Neural progenitor cell (in vitro differentiated cells): Measurements from ENCODE around the gene IRF7. TPM values are rescaled to one million over a fixed set of nuclear protein-coding genes. Genes with fewer than 3 reads are reported as not detected.

Source experiments
- DNase-seq: peaks from one replicate; pipeline ENCODE4 v3.0.0-alpha.2; 2016; ENCODE audit warnings: low spot score
- H2AFZ ChIP-seq: fragments of 200-600 bp; sonication (generic); replicated peaks from 2 replicates; pipeline ENCODE4 v1.6.1; 2016; ENCODE audit warnings: antibody characterized with exemption
- H3F3A ChIP-seq: fragments of 200-600 bp; sonication (generic); 2 replicates; pipeline ENCODE4 v1.6.1; 2016; ENCODE audit warnings: antibody characterized with exemption, low read depth
- H3K27ac ChIP-seq: fragments of 200-600 bp; sonication (generic); 2 replicates; pipeline ENCODE4 v1.5.1; 2016; ENCODE audit warnings: mild to moderate bottlenecking
- H3K27me3 ChIP-seq: fragments of 200-600 bp; sonication (generic); 2 replicates; pipeline ENCODE4 v1.6.1; 2016; ENCODE audit warnings: mild to moderate bottlenecking, moderate library complexity
- H3K36me3 ChIP-seq: fragments of 200-600 bp; sonication (generic); 2 replicates; pipeline ENCODE4 v1.5.1; 2016
- H3K4me1 ChIP-seq: fragments of 200-600 bp; sonication (generic); 2 replicates; pipeline ENCODE4 v1.6.1; 2016; ENCODE audit warnings: mixed run types
- H3K4me2 ChIP-seq: fragments of 200-600 bp; sonication (generic); 2 replicates; pipeline ENCODE4 v1.6.1; 2016
- H3K4me3 ChIP-seq: fragments of 200-600 bp; sonication (generic); 2 replicates; pipeline ENCODE4 v1.5.1; 2016
- H3K79me2 ChIP-seq: fragments of 200-600 bp; sonication (generic); 2 replicates; pipeline ENCODE4 v1.6.1; 2016; ENCODE audit warnings: low read depth
- H3K9ac ChIP-seq: fragments of 200-600 bp; sonication (generic); 2 replicates; pipeline ENCODE4 v1.6.1; 2016
- H3K9me3 ChIP-seq: fragments of 200-600 bp; sonication (generic); 2 replicates; pipeline ENCODE4 v1.5.1; 2016; ENCODE audit warnings: low read depth
- H4K20me1 ChIP-seq: fragments of 200-600 bp; sonication (generic); 2 replicates; pipeline ENCODE4 v1.6.1; 2016; ENCODE audit warnings: low read depth
- H3K27ac Mint-ChIP-seq: 3 replicates; pipeline ENCODE4 v1.8.0; 2021; ENCODE audit warnings: mixed read lengths
- H3K27me3 Mint-ChIP-seq: 2 replicates; pipeline ENCODE4 v1.8.0; 2022; ENCODE audit warnings: low read depth, mild to moderate bottlenecking, inconsistent platforms, moderate library complexity, mixed read lengths; ENCODE audit not compliant: insufficient read depth
- H3K36me3 Mint-ChIP-seq: 3 replicates; pipeline ENCODE4 v1.8.0; 2021; ENCODE audit warnings: mixed read lengths
- H3K4me1 Mint-ChIP-seq: 3 replicates; pipeline ENCODE4 v1.8.0; 2021; ENCODE audit warnings: mixed read lengths
- H3K4me3 Mint-ChIP-seq: 3 replicates; pipeline ENCODE4 v1.8.0; 2021; ENCODE audit warnings: mild to moderate bottlenecking, moderate library complexity, mixed read lengths
- H3K9me3 Mint-ChIP-seq: 3 replicates; pipeline ENCODE4 v1.8.0; 2020; ENCODE audit warnings: mixed read lengths
- EZH2 ChIP-seq: fragments of 200-600 bp; sonication (generic); IDR thresholded peaks from 2 replicates; pipeline ENCODE4 v1.6.1; 2017; ENCODE audit warnings: antibody characterized with exemption, mild to moderate bottlenecking, moderate library complexity
- EZH2phosphoT487 ChIP-seq: fragments of 200-600 bp; sonication (generic); IDR thresholded peaks from 2 replicates; pipeline ENCODE4 v1.6.1; 2017; ENCODE audit warnings: antibody characterized with exemption
- total RNA-seq: library from RNA; depleted of rRNA; stranded (reverse); fragments of >200 nt; gene quantifications from 2 replicates; pipeline ENCODE4 v1.2.3, GENCODE V29; 2015; ENCODE audit warnings: low replicate concordance
- TF ChIP-seq, protein P1 (sequence below): fragments of 200-600 bp; sonication (generic); IDR thresholded peaks from 2 replicates; pipeline ENCODE4 v1.5.1; 2017; ENCODE audit warnings: antibody characterized with exemption, mild to moderate bottlenecking

IRF7 gene
- total RNA-seq, 1 donor from 2014 or later = 4.3 TPM

DNA sequence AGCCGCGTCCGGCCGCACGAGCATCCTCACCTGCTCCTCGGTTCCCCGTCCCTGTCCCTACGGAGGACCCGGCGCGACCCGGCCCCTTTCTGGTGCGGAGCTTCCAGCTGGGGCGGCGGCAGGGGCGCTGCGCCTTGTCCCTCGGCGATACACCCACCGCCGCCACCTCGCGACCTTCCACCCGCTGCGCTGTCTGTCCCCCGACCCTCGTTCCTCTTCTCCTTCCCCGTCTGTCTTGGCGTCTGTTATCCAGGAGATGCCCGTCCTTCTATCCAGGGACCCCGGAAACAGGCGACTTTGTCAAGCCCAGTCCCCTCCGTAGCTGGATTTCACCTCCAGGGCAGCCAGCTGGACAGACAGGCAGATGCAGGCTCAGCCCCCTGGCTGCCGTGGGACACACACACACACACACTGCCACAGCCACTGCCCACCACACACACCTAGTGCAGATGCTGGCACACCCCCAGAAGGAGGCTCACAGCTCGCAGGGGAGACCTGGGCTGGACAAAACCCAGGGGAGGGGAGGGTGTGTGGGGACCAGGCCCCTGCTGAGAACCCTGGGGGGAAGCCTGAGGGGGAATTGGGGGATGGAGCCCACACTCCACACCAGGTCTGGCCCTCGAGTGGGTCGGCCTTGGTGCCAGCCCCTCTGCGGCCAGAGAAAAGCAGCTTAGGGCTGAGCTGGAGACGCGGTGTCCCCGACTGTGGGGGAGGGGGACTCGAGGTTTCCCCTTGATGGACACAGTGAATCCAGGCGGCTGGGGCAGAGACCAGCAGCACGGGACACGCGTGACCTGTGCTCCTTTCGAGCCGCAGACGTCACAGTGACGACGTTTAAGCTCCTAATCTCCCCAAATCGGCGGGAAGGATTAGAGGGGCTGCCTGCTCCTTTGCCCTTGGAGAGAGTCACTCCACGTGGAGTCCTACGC is 22.1 kb upstream of the IRF7 start:
- Histone ChIP-seq H3K4me1 (peaks cover 32% of the 10 kb centered on the region), H3K27ac (peak overlapping the region; percentile 96), H3K4me2 (peak overlapping the region; percentile 95), H3K9me3 (no peaks in the 10 kb centered on the region), H3K36me3 (no peaks in the 10 kb centered on the region), H4K20me1 (peaks cover 48% of the 10 kb centered on the region), H3K27me3 (peaks cover 48% of the 10 kb centered on the region), H3K9ac (no peak overlapping the region), H3K79me2 (no peaks in the 10 kb centered on the region), H3K4me3 (peak overlapping the region; percentile 68), H3F3A (peaks cover 56% of the 10 kb centered on the region), H2AFZ (no peak overlapping the region)
- Mint-ChIP-seq H3K27ac (peak overlapping the region; percentile 4), H3K27me3 (peaks cover 37% of the 10 kb centered on the region), H3K36me3 (peaks cover 2% of the 10 kb centered on the region), H3K4me3 (peak overlapping the region; percentile 86), H3K4me1 (peaks cover 30% of the 10 kb centered on the region), H3K9me3 (no peaks in the 10 kb centered on the region)
- TF ChIP-seq EZH2 (no peak), EZH2phosphoT487 (no peak)
- TF ChIP-seq, protein P1, sequence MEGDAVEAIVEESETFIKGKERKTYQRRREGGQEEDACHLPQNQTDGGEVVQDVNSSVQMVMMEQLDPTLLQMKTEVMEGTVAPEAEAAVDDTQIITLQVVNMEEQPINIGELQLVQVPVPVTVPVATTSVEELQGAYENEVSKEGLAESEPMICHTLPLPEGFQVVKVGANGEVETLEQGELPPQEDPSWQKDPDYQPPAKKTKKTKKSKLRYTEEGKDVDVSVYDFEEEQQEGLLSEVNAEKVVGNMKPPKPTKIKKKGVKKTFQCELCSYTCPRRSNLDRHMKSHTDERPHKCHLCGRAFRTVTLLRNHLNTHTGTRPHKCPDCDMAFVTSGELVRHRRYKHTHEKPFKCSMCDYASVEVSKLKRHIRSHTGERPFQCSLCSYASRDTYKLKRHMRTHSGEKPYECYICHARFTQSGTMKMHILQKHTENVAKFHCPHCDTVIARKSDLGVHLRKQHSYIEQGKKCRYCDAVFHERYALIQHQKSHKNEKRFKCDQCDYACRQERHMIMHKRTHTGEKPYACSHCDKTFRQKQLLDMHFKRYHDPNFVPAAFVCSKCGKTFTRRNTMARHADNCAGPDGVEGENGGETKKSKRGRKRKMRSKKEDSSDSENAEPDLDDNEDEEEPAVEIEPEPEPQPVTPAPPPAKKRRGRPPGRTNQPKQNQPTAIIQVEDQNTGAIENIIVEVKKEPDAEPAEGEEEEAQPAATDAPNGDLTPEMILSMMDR = no peak
- DNase-seq = peak; percentile 72

DNA sequence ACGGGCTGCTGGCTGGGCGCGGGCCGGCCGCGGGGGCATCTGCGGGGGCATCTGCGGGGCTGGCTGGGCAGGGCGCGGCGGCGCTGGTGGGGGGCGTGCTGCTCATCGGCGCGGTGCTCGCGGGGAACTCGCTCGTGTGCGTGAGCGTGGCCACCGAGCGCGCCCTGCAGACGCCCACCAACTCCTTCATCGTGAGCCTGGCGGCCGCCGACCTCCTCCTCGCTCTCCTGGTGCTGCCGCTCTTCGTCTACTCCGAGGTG is 21.5 kb upstream of the IRF7 start:
- H3K4me1 Mint-ChIP-seq = peaks cover 31% of the 10 kb centered on the region
- Histone ChIP-seq H3K36me3 (no peaks in the 10 kb centered on the region), H3F3A (peaks cover 56% of the 10 kb centered on the region), H3K79me2 (no peaks in the 10 kb centered on the region), H3K27me3 (peaks cover 48% of the 10 kb centered on the region), H3K27ac (no peak overlapping the region), H3K4me1 (peaks cover 32% of the 10 kb centered on the region), H2AFZ (no peak overlapping the region), H4K20me1 (peaks cover 48% of the 10 kb centered on the region), H3K4me2 (peak overlapping the region; percentile 95), H3K4me3 (peak overlapping the region; percentile 68), H3K9me3 (no peaks in the 10 kb centered on the region), H3K9ac (no peak overlapping the region)
- peak overlapping the region; percentile 86 for H3K4me3 Mint-ChIP-seq
- peaks cover 6% of the 10 kb centered on the region for H3K36me3 Mint-ChIP-seq
- H3K27ac Mint-ChIP-seq = no peak overlapping the region
- TF ChIP-seq EZH2 = no peak
- TF ChIP-seq EZH2phosphoT487 = no peak
- TF ChIP-seq, protein P1 = no peak
- peaks cover 33% of the 10 kb centered on the region for H3K27me3 Mint-ChIP-seq
- no peaks in the 10 kb centered on the region for H3K9me3 Mint-ChIP-seq
- DNase-seq = no peak

- peak within 1 kb of the TSS; percentile 86 for H3K4me3 Mint-ChIP-seq
- peaks cover 31% of the 10 kb centered on the region for H3K4me1 Mint-ChIP-seq
- Histone ChIP-seq H2AFZ (no peak within 1 kb of the TSS), H4K20me1 (peaks cover 45% of the 10 kb centered on the region), H3K9me3 (no peaks in the 10 kb centered on the region), H3K4me1 (peaks cover 32% of the 10 kb centered on the region), H3K36me3 (no peaks in the 10 kb centered on the region), H3K4me3 (peak within 1 kb of the TSS; percentile 68), H3K9ac (no peak within 1 kb of the TSS), H3F3A (peaks cover 50% of the 10 kb centered on the region), H3K27ac (peak within 1 kb of the TSS; percentile 96), H3K4me2 (peak within 1 kb of the TSS; percentile 95), H3K27me3 (peaks cover 48% of the 10 kb centered on the region), H3K79me2 (no peaks in the 10 kb centered on the region)
- peak within 1 kb of the TSS; percentile 4 for H3K27ac Mint-ChIP-seq
- no peaks in the 10 kb centered on the region for H3K9me3 Mint-ChIP-seq
- peak; percentile 85 for DNase-seq
- TF ChIP-seq EZH2 (peak; percentile 70), EZH2phosphoT487 (peak; percentile 53)
- TF ChIP-seq, protein P1 = no peak
- peaks cover 33% of the 10 kb centered on the region for H3K27me3 Mint-ChIP-seq
- peaks cover 6% of the 10 kb centered on the region for H3K36me3 Mint-ChIP-seq
Observed at GRCh38 chr11:636511-637332, 21.0 kb upstream of the IRF7 start, which contains the start of gene DRD4. DRD4 (plus strand) TSS chr11:637269; CDS start chr11:637305, 36 bp downstream.
